ENCODE data around the gene TMEM245. TPM values are rescaled to one million over a fixed set of nuclear protein-coding genes. Genes with fewer than 3 reads are reported as not detected.

TMEM245 gene
- polyA plus RNA-seq, 2 of the 4 experiments (the other 2 are of a cell fraction): 44.9 to 88.9 TPM

GRCh38 chr9:109020113-109020512 lies 99.6 kb downstream of the TMEM245 start (continued):
- TF ChIP-seq BCL3 (IDR thresholded peaks at IDR 0.05) (no peak), RAD21 (conservative IDR thresholded peaks at IDR 0.05 in 1 of 2, IDR thresholded peaks at IDR 0.05 in 1 of 2) (no peak)

GRCh38 chr9:109019420-109019819 lies 100.3 kb downstream of the TMEM245 start:
- CTCF ChIA-PET: no interaction called here
- no peak for FAIRE-seq
- H3K27ac ChIP-seq: no peak overlapping the region
- TF ChIP-seq EHMT2 (IDR thresholded peaks at IDR 0.05; ENCODE audit: low read depth) (no peak), CBX2 (IDR thresholded peaks at IDR 0.05; ENCODE audit: borderline replicate concordance, low read depth) (no peak), CEBPB (IDR thresholded peaks at IDR 0.05) (no peak), BCL3 (IDR thresholded peaks at IDR 0.05) (no peak), SMC3 (IDR thresholded peaks at IDR 0.05) (no peak), ZFP36 (IDR thresholded peaks at IDR 0.05; ENCODE audit: borderline replicate concordance, partially characterized antibody) (peak; percentile 10)
- POLR2A ChIA-PET: no interaction called here
- no peak overlapping the region for H3K4me2 ChIP-seq
- no peak for DNase-seq (ENCODE audit: low read depth in 1 of 2, low spot score in 1 of 2)
- H3K4me1 ChIP-seq: peaks cover 30% of the 10 kb centered on the region
- ATAC-seq: no peak
- H3K4me3 ChIP-seq: no peak overlapping the region
- WGBS (ENCODE audit: missing lambda C conversion rate): 95% methylated on average over 3 of the region's 3 CpGs
- no peaks in the 10 kb centered on the region for H3K9me3 ChIP-seq

GRCh38 chr9:109017493-109017892 lies 102.3 kb downstream of the TMEM245 start:
- Histone ChIP-seq H3K4me1 (peaks cover 19% of the 10 kb centered on the region), H3K4me3 (no peak overlapping the region), H3K27ac (no peak overlapping the region), H3K4me2 (no peak overlapping the region), H3K9me3 (no peaks in the 10 kb centered on the region)
- ATAC-seq: no peak
- no peak for FAIRE-seq
- POLR2A ChIA-PET: no interaction called here
- WGBS (ENCODE audit: missing lambda C conversion rate): 93% methylated on average over 6 of the region's 6 CpGs
- DNase-seq (ENCODE audit: low read depth in 1 of 2, low spot score in 1 of 2): no peak
- TF ChIP-seq PBX3 (IDR thresholded peaks at IDR 0.05) (no peak), ZFP36 (IDR thresholded peaks at IDR 0.05; ENCODE audit: borderline replicate concordance, partially characterized antibody) (no peak), CBX2 (IDR thresholded peaks at IDR 0.05; ENCODE audit: borderline replicate concordance, low read depth) (no peak), RFX5 (IDR thresholded peaks at IDR 0.05) (no peak), GATA3 (IDR thresholded peaks at IDR 0.05; ENCODE audit: borderline replicate concordance) (no peak)
- CTCF ChIA-PET: interaction anchor here (1.1 to 1.5 kb wide), 2 partner anchors 12 to 14 kb away, joined by 3 read pairs; no protein-coding TSS in a partner anchor

- DNase-seq (ENCODE audit: low read depth in 1 of 2, low spot score in 1 of 2): no peak
Observed at GRCh38 chr9:109017061-109017460, 102.7 kb downstream of the TMEM245 start.

More at GRCh38 chr9:109017061-109017460, 102.7 kb downstream of the TMEM245 start:
- ATAC-seq (no peak), FAIRE-seq (no peak)
- no peak overlapping the region for H3K4me2 ChIP-seq
- no peak overlapping the region for H3K27ac ChIP-seq
- TF ChIP-seq NPAS2 (CRISPR knock-in tag; IDR thresholded peaks at IDR 0.05; ENCODE audit: borderline replicate concordance) (no peak), NFE2L2 (conservative IDR thresholded peaks at IDR 0.05; ENCODE audit: low read length) (no peak), USF2 (IDR thresholded peaks at IDR 0.05) (no peak), HEYL (CRISPR knock-in tag; IDR thresholded peaks at IDR 0.05) (no peak), ATOH8 (CRISPR knock-in tag; IDR thresholded peaks at IDR 0.05; ENCODE audit: low read depth) (no peak), PBX3 (IDR thresholded peaks at IDR 0.05) (no peak), RCOR1 (IDR thresholded peaks at IDR 0.05; ENCODE audit: low read depth, low read length) (no peak), ZC3H11A (IDR thresholded peaks at IDR 0.05) (no peak), SMC3 (IDR thresholded peaks at IDR 0.05) (no peak), MAFK (IDR thresholded peaks at IDR 0.05; ENCODE audit: partially characterized antibody) (no peak), RNF2 (IDR thresholded peaks at IDR 0.05; ENCODE audit: borderline replicate concordance, low read depth) (no peak), JUNB (IDR thresholded peaks at IDR 0.05) (no peak)
- H3K9me3 ChIP-seq: no peaks in the 10 kb centered on the region
- no peak overlapping the region for H3K4me3 ChIP-seq
- CTCF ChIA-PET: interaction anchor here (0.6 to 1.5 kb wide), 3 partner anchors 14 to 61 kb away, joined by 3 read pairs; no protein-coding TSS in a partner anchor
- peaks cover 15% of the 10 kb centered on the region for H3K4me1 ChIP-seq
- POLR2A ChIA-PET: no interaction called here
